K562 (cell line): ENCODE results near the gene TFEB. TPM values are rescaled to one million over a fixed set of nuclear protein-coding genes. Genes with fewer than 3 reads are reported as not detected.

ENCODE experiments used
- ATAC-seq: fragments of 200-7000 bp; cut with Tn5 transposase; 3 replicates; pipeline ENCODE4 v1.9.1; 2020; ENCODE audit warnings: moderate library complexity
- BruUV-seq: library from RNA; stranded (reverse); fragments of 400-500 nt; replicated peaks from 2 replicates; lab custom pipeline; 2021; lab: Mats Ljungman, UMichigan
- CTCF ChIA-PET: fragments of 300-600 bp; formaldehyde crosslinking; extraction: SDS; loops from one replicate; lab custom pipeline; 2021; ENCODE audit warnings: low intra/inter-chr PET ratio; lab: Yijun Ruan, JAX
- POLR2A ChIA-PET: fragments of 300-600, 350-650 bp; sonication (Branson Sonifier 250); formaldehyde crosslinking; extraction: SDS; loops from one replicate; lab custom pipeline; 2021; ENCODE audit warnings: antibody characterized with exemption, inconsistent platforms; lab: Yijun Ruan, JAX
- DNase-seq, 4 experiments: peaks; one replicate each; pipeline versions ENCODE4 v3.0.0 to v3.0.0-alpha.2; 2011 to 2018; ENCODE audit warnings: low spot score in 3 of 4, mixed read lengths in 3 of 4; ENCODE audit errors: extremely low read depth in 1 of 4
- FAIRE-seq: peaks from 2 replicates; lab custom pipeline; 2011; peaks lifted over from hg19 to GRCh38; lab: Jason Lieb, UNC
- H2AFZ ChIP-seq: 2 replicates; pipeline ENCODE4 v1.6.0; 2011; ENCODE audit warnings: low read depth, low read length, control low read depth, inconsistent platforms
- H3K27ac ChIP-seq: fragments of 200-600 bp; 3 replicates; pipeline ENCODE4 v1.8.0; 2011; ENCODE audit warnings: low read depth, mild to moderate bottlenecking, control low read depth, inconsistent platforms, low read length, moderate library complexity, mixed read lengths; ENCODE audit errors: extremely low read depth
- H3K27me3 ChIP-seq, 2 experiments: fragments of 300-600 bp in 1 of 2; 2 replicates in 1 of 2; 3 replicates in 1 of 2; pipeline versions ENCODE4 v1.6.0 to v1.8.0; 2011; ENCODE audit warnings: inconsistent platforms in 2 of 2, low read length in 2 of 2, mild to moderate bottlenecking in 1 of 2, mixed read lengths in 1 of 2, moderate library complexity in 1 of 2; ENCODE audit not compliant: control insufficient read depth in 2 of 2, insufficient read depth in 2 of 2
- H3K36me3 ChIP-seq: fragments of 300-600 bp; 3 replicates; pipeline ENCODE4 v1.8.0; 2011; ENCODE audit warnings: mild to moderate bottlenecking, low read length, inconsistent platforms; ENCODE audit not compliant: control insufficient read depth, insufficient read depth
- H3K4me1 ChIP-seq, 2 experiments: fragments of 200-600 bp in 1 of 2; replicated peaks in 1 of 2; 2 replicates in 1 of 2; 3 replicates in 1 of 2; pipeline versions ENCODE4 v1.5.1 to v1.8.0; 2011; ENCODE audit warnings: inconsistent platforms in 2 of 2, low read length in 2 of 2, mild to moderate bottlenecking in 1 of 2, mixed read lengths in 1 of 2, moderate library complexity in 1 of 2; ENCODE audit not compliant: control insufficient read depth in 2 of 2, insufficient read depth in 2 of 2
- H3K4me2 ChIP-seq: 2 replicates; pipeline ENCODE4 v1.6.1; 2011; ENCODE audit warnings: low read length, control low read depth, inconsistent platforms, mixed read lengths; ENCODE audit not compliant: insufficient read depth
- H3K4me3 ChIP-seq: fragments of 200-600 bp; sonication (generic), shearing (Covaris generic); 2 replicates; pipeline ENCODE4 v1.5.1; 2016; ENCODE audit warnings: control low read depth, inconsistent platforms
- H3K79me2 ChIP-seq: fragments of 200-600 bp; 3 replicates; pipeline ENCODE4 v1.8.0; 2011; ENCODE audit warnings: low read length, inconsistent platforms; ENCODE audit not compliant: control insufficient read depth, insufficient read depth
- H3K9ac ChIP-seq, 2 experiments: 2 replicates each; pipeline versions ENCODE4 v1.6.0 to v1.6.1; 2011; ENCODE audit warnings: low read depth in 2 of 2, low read length in 2 of 2, control low read depth in 1 of 2, inconsistent platforms in 1 of 2, mild to moderate bottlenecking in 1 of 2, mixed read lengths in 1 of 2; ENCODE audit not compliant: insufficient read depth in 1 of 2
- H3K9me1 ChIP-seq: one replicate; pipeline ENCODE4 v1.6.0; 2011; ENCODE audit warnings: inconsistent platforms, mild to moderate bottlenecking, low read length, moderate library complexity; ENCODE audit not compliant: control insufficient read depth, insufficient read depth
- H3K9me3 ChIP-seq: replicated peaks from 2 replicates; pipeline ENCODE4 v1.5.1; 2011; ENCODE audit warnings: low read depth, low read length, inconsistent platforms; ENCODE audit not compliant: control insufficient read depth, insufficient read depth
- H4K20me1 ChIP-seq: replicated peaks from 2 replicates; pipeline ENCODE4 v1.6.1; 2011; ENCODE audit warnings: low read length, inconsistent platforms, mixed read lengths; ENCODE audit not compliant: control insufficient read depth, insufficient read depth
- KDM5B ChIP-seq: fragments of 200-600 bp; sonication (generic); IDR thresholded peaks from 2 replicates; pipeline ENCODE4 v1.6.1; 2012; ENCODE audit warnings: low read depth, mild to moderate bottlenecking, moderate library complexity, low read length, control low read depth, inconsistent platforms; ENCODE audit not compliant: insufficient replicate concordance
- MAZ ChIP-seq, 2 experiments: fragments of 450-650 bp in 1 of 2; sonication (generic) in 1 of 2; formaldehyde crosslinking; IDR thresholded peaks in 1 of 2; conservative IDR thresholded peaks in 1 of 2; 2 replicates each; pipeline versions ENCODE4 v1.4.0 to v1.5.0; 2020; ENCODE audit warnings: mild to moderate bottlenecking in 1 of 2, missing genetic modification reagents in 1 of 2
- RB1 ChIP-seq: fragments of 450-650 bp; IDR thresholded peaks from 2 replicates; pipeline ENCODE4 v1.6.1; 2017; ENCODE audit warnings: low read depth, mild to moderate bottlenecking
- WGBS: fragments of 100-300 bp; shearing (Covaris generic); methylation state at CpG from one replicate; pipeline ENCODE4 v1.1.6; 2016; ENCODE audit warnings: low coverage, mixed read lengths; ENCODE audit not compliant: insufficient coverage; ENCODE audit errors: missing lambda C conversion rate; 5-methylcytosine and 5-hydroxymethylcytosine counted together
- in situ Hi-C: fragments of 300-500 bp; cut with MboI; formaldehyde crosslinking; loops from 4 replicates; pipeline ENCODE4 v1.15.0; 2018; ENCODE audit warnings: inconsistent platforms, mixed read lengths
- intact Hi-C: fragments of 100-400 bp; cut with micrococcal nuclease; formaldehyde crosslinking; loops from 2 replicates; pipeline ENCODE4 v1.14.2; 2022
- polyA plus RNA-seq, 8 experiments: library from polyadenylated mRNA; depleted of rRNA in 4 of 8; stranded (reverse) in 5 of 8; unstranded in 3 of 8; fragments of >200 nt; fragmentation: Nextera tagmentation in 2 of 8; fragmentation: Illumina TruSeq in 1 of 8; extraction: Ambion mirVana in 2 of 8; extraction: Trizol in 1 of 8; gene quantifications; 2 replicates each; pipeline versions ENCODE4 v1.2.1 to v1.2.3, GENCODE V29; 2011 to 2014; ENCODE audit warnings: inconsistent platforms in 1 of 8, missing spikeins in 1 of 8
- total RNA-seq, 7 experiments: library from RNA; depleted of rRNA in 6 of 7; stranded (reverse); fragments of >200 nt in 6 of 7; fragmentation: Illumina TruSeq in 2 of 7; extraction: Trizol in 2 of 7; gene quantifications; 2 replicates each; pipeline versions ENCODE4 v1.2.1 to v1.2.3, GENCODE V29; 2011 to 2021; ENCODE audit warnings: low replicate concordance in 1 of 7

The TFEB gene
- total and polyA plus RNA-seq, 9 of the 15 experiments (the other 6 are each of a cell fraction or from before 2014, with no cell fraction given), result 0.04 to 4.7 (median 2.0) TPM

DNA sequence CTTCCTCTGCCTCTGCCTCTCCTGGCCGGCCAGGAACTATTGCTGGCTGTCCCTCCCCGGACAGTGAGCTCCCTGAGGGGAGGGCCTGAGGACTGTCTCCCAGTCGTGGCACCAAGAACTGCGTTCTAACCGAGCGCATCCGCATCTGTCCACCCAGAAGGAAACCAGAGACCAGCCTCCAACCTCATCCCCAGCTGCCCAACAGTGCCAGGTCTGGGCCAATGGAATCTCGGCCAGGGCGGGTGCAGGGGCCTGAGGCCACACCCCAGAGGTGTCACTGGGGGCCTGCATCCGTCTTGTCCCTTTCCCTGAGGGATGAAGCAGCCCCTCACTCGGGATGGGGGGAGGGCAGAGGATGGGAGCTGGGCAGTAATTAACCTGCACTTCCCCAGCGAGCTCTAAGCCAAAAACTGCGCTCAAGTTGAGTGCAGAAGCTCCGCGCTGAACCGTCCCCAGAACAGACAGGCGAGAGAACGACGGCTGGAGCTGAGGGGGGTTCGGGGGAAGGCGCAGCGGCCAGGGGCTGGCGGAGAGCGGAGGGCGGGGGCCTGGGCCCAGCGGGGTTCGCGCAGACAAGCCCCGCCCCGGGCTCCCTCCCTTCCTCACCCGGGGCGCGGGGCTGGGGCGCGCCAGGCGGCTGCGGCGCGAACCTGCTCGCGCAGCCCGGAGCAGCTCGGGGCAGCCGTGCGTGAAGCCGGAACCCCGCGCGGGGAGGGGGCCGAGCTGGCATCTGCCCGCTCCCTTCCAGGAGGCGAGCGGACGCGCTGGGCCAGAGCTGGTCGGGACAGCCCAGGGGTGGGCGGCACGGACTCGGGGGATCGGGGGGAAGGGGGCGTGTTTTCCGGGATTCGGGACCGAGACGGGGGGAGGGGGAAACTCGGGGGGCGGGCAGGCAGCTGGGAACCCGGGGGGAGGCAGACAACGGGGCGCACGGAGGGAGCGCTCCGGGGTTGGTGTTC, 1.4 kb downstream of the TFEB start (continued):
- peak; percentile 49 to 61; a peak in 2 of 4 replicates for TF ChIP-seq MAZ (CRISPR knock-in tag; conservative IDR thresholded peaks at IDR 0.05 in 1 of 2, IDR thresholded peaks at IDR 0.05 in 1 of 2)

- H3K9me3 ChIP-seq, result no peaks in the 10 kb centered on the region
- peaks cover 4% of the 10 kb centered on the region for H4K20me1 ChIP-seq
- peaks cover 0 to 21% of the 10 kb centered on the region in 2 experiments; a peak in 2 of 5 replicates for H3K27me3 ChIP-seq
- no peak for DNase-seq
- no peak overlapping the region for H3K4me3 ChIP-seq
- WGBS, result 51% methylated on average over 11 of the region's 11 CpGs
- FAIRE-seq, result no peak
- POLR2A ChIA-PET, result interaction anchor here (0.6 to 2.2 kb wide), 8 partner anchors 9 to 114 kb away, joined by 3 to 11 read pairs (median 4); no protein-coding TSS in a partner anchor
- TF ChIP-seq RB1, result no peak
- TF ChIP-seq KDM5B, result peak; percentile 4
- no peak for ATAC-seq
- CTCF ChIA-PET, result no interaction called here
- in situ Hi-C loops, result no loop called here
- intact Hi-C loops, result no loop called here
- H3K9ac ChIP-seq, result peak overlapping the region in 1 of 2 experiments; percentile 39; a peak in 1 of 4 replicates
- no peaks in the 10 kb centered on the region for H3K79me2 ChIP-seq
- peaks cover 5 to 32% of the 10 kb centered on the region in 2 experiments for H3K4me1 ChIP-seq
- H3K4me2 ChIP-seq, result no peak overlapping the region
- no peak overlapping the region for H3K27ac ChIP-seq
- H2AFZ ChIP-seq, result no peak overlapping the region
- no TSS peak for BruUV-seq
- no peaks in the 10 kb centered on the region for H3K36me3 ChIP-seq
- H3K9me1 ChIP-seq, result no peaks in the 10 kb centered on the region
Observed at GRCh38 chr6:41733360-41733706, 2.1 kb downstream of the TFEB start.
